HepG2 (cell line): ENCODE measurements around the gene ACSL1. TPM values are rescaled to one million over a fixed set of nuclear protein-coding genes. Genes with fewer than 3 reads are reported as not detected.

Experiments used
- ATAC-seq: fragments of 200-7000 bp; cut with Tn5 transposase; 3 replicates; pipeline ENCODE4 v1.9.1; 2020; ENCODE audit warnings: mild to moderate bottlenecking, moderate library complexity
- BruUV-seq: library from RNA; stranded (reverse); fragments of 400-500 nt; replicated peaks from 2 replicates; lab custom pipeline; 2021; lab: Mats Ljungman, UMichigan
- CTCF ChIA-PET: fragments of 300-600 bp; formaldehyde crosslinking; extraction: SDS; loops from one replicate; lab custom pipeline; 2021; ENCODE audit warnings: low total read pairs, inconsistent platforms, low intra/inter-chr PET ratio; lab: Yijun Ruan, JAX
- POLR2A ChIA-PET: fragments of 350-600 bp; sonication (Branson Sonifier 250); formaldehyde crosslinking; loops from one replicate; lab custom pipeline; 2020; ENCODE audit warnings: antibody characterized with exemption, inconsistent platforms; lab: Yijun Ruan, JAX
- DNase-seq: peaks from one replicate; pipeline ENCODE4 v3.0.0-alpha.2; 2015; ENCODE audit warnings: low spot score
- FAIRE-seq: peaks from 3 replicates; lab custom pipeline; 2011; peaks lifted over from hg19 to GRCh38; lab: Jason Lieb, UNC
- H2AFZ ChIP-seq: one replicate; pipeline ENCODE4 v1.6.1; 2011; ENCODE audit warnings: low read length, inconsistent platforms
- H3K27ac ChIP-seq: fragments of 300-600 bp; 3 replicates; pipeline ENCODE4 v1.8.0; 2011; ENCODE audit warnings: mixed run types, mild to moderate bottlenecking, mixed read lengths, low read length, inconsistent platforms; ENCODE audit not compliant: insufficient read depth; ENCODE audit errors: extremely low read length
- H3K27me3 ChIP-seq, 2 experiments: fragments of 200-600 bp in 1 of 2; 2 replicates in 1 of 2; 3 replicates in 1 of 2; pipeline versions ENCODE4 v1.6.0 to v1.8.0; 2011; ENCODE audit warnings: low read length in 2 of 2, mild to moderate bottlenecking in 2 of 2, moderate library complexity in 2 of 2, inconsistent platforms in 1 of 2; ENCODE audit not compliant: insufficient read depth in 2 of 2, control insufficient read depth in 1 of 2
- H3K36me3 ChIP-seq, 2 experiments: fragments of 200-600 bp in 1 of 2; replicated peaks in 1 of 2; 2 replicates in 1 of 2; 3 replicates in 1 of 2; pipeline versions ENCODE4 v1.5.1 to v1.8.0; 2011; ENCODE audit warnings: low read length in 2 of 2, inconsistent platforms in 1 of 2; ENCODE audit not compliant: insufficient read depth in 2 of 2, control insufficient read depth in 1 of 2
- H3K4me1 ChIP-seq: 2 replicates; pipeline ENCODE4 v1.5.1; 2012; ENCODE audit warnings: low read length, inconsistent platforms; ENCODE audit not compliant: insufficient read depth
- H3K4me2 ChIP-seq: 2 replicates; pipeline ENCODE4 v1.6.0; 2011; ENCODE audit warnings: low read depth, low read length, inconsistent platforms
- H3K4me3 ChIP-seq, 3 experiments: fragments of 200-600 bp in 1 of 3; sonication (generic), shearing (Covaris generic) in 1 of 3; replicated peaks in 1 of 3; 2 replicates each; pipeline ENCODE4 v1.5.1; 2011 to 2016; ENCODE audit warnings: low read length in 3 of 3, inconsistent platforms in 2 of 3, low read depth in 2 of 3, mild to moderate bottlenecking in 2 of 3, control low read depth in 1 of 3, mixed read lengths in 1 of 3; ENCODE audit not compliant: insufficient read depth in 1 of 3
- H3K79me2 ChIP-seq: one replicate; pipeline ENCODE4 v1.6.1; 2011; ENCODE audit warnings: low read length, inconsistent platforms; ENCODE audit not compliant: insufficient read depth
- H3K9ac ChIP-seq: 2 replicates; pipeline ENCODE4 v1.6.0; 2011; ENCODE audit warnings: mild to moderate bottlenecking, low read depth, low read length, inconsistent platforms; ENCODE audit not compliant: insufficient read depth
- H3K9me3 ChIP-seq: 2 replicates; pipeline ENCODE4 v1.5.1; 2012; ENCODE audit warnings: mild to moderate bottlenecking, low read length
- H4K20me1 ChIP-seq: 2 replicates; pipeline ENCODE4 v1.6.0; 2011; ENCODE audit warnings: inconsistent platforms, mild to moderate bottlenecking, low read length, moderate library complexity; ENCODE audit not compliant: insufficient read depth
- KAT7 ChIP-seq: IDR thresholded peaks from 2 replicates; pipeline ENCODE4 v1.6.1; 2018; ENCODE audit warnings: borderline replicate concordance, missing compliant biosample characterization
- NFE2 ChIP-seq: sonication (generic); formaldehyde crosslinking; IDR thresholded peaks from 2 replicates; pipeline ENCODE4 v1.4.0; 2020; ENCODE audit warnings: missing genetic modification reagents
- ZNF547 ChIP-seq: sonication (generic); formaldehyde crosslinking; IDR thresholded peaks from 2 replicates; pipeline ENCODE4 v1.5.1; 2020; ENCODE audit warnings: mild to moderate bottlenecking, missing genetic modification reagents
- ZSCAN21 ChIP-seq: sonication (generic); formaldehyde crosslinking; IDR thresholded peaks from 2 replicates; pipeline ENCODE4 v1.8.0; 2022; ENCODE audit warnings: mild to moderate bottlenecking, missing genetic modification reagents, moderate library complexity, borderline replicate concordance
- WGBS: methylation state at CpG from one replicate; pipeline ENCODE4 v1.1.6; 2017; ENCODE audit warnings: low lambda C conversion rate; 5-methylcytosine and 5-hydroxymethylcytosine counted together
- in situ Hi-C: cut with HindIII; loops from 2 replicates; pipeline ENCODE4 v1.10.0; 2017; ENCODE audit warnings: low pct_unique_long_range_greater_than_20kb; ENCODE audit not compliant: extremely low pct_ligation_motif_present
- intact Hi-C: fragments of 100-400 bp; cut with micrococcal nuclease; formaldehyde crosslinking; loops from one replicate; pipeline ENCODE4 v1.10.0; 2022; ENCODE audit not compliant: unreplicated experiment
- polyA plus RNA-seq, 8 experiments: library from polyadenylated mRNA; depleted of rRNA in 3 of 8; stranded (reverse) in 7 of 8; unstranded in 1 of 8; fragments of >200 nt; fragmentation: Illumina TruSeq in 4 of 8; extraction: Trizol in 4 of 8; gene quantifications; 2 replicates each; pipeline versions ENCODE4 v1.2.1 to v1.2.3, GENCODE V29; 2011 to 2016; ENCODE audit warnings: low read depth in 4 of 8, missing spikeins in 1 of 8, mixed read lengths in 1 of 8; ENCODE audit not compliant: insufficient read depth in 1 of 8
- total RNA-seq, 5 experiments: library from RNA; depleted of rRNA; stranded (reverse); fragments of >200 nt; fragmentation: Illumina TruSeq; extraction: Trizol; gene quantifications; 2 replicates each; pipeline ENCODE4 v1.2.3, GENCODE V29; 2016; ENCODE audit warnings: low read depth in 1 of 5
- TF ChIP-seq, protein P1 (sequence below): sonication (generic); formaldehyde crosslinking; IDR thresholded peaks from 2 replicates; pipeline ENCODE4 v1.4.0; 2020; ENCODE audit warnings: missing genetic modification reagents

Gene ACSL1
- total and polyA plus RNA-seq, 2 of the 13 experiments (the other 11 are each of a cell fraction or from before 2014, with no cell fraction given) = 10.0 to 29.8 TPM

DNA sequence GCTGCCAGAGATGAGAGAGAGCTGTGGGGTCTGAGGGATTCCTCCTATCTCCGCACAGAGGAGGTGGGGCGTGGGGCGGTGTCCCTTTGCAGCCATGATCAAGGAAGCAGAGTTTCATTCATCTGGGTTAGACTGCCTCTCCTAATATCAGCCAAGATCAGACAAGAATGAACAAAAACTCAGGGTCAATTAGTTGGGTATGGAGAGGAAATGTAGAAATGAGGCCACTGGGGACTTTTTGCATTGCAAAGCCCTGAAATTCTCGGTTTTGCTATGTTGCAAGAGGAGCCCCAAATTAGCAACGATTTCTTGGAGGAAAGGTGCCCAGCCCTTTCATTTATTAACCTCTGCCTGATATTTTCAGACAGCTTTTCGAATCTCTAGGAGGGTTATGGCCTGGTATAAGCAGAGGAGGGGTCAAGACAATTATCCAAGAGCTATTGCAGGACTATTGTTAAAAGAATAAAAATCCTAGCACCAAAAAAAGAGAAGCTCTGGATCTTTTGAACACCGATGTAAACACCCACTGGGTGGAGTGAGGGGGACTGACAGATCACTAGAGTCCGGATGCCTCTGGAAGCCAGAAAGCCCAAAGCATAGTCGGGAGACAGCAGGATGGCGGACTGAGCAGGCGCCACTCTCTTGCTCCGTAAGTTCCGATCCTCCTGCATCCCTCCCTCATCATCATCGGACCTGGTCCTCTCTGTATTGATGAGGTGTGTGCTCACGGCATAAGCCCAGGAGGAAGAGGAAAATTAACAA, 34.4 kb upstream of the ACSL1 start:
- no peaks in the 10 kb centered on the region for H3K36me3 ChIP-seq
- H3K27me3 ChIP-seq = no peaks in the 10 kb centered on the region
- ATAC-seq (no peak), FAIRE-seq (no peak), DNase-seq (no peak)
- H3K27ac ChIP-seq = no peak overlapping the region
- no peaks in the 10 kb centered on the region for H4K20me1 ChIP-seq
- H3K4me1 ChIP-seq = peaks cover 7% of the 10 kb centered on the region; the same call in 1 of the 2 replicates
- no peak overlapping the region for H3K4me3 ChIP-seq
- H3K9me3 ChIP-seq = no peaks in the 10 kb centered on the region
- in situ Hi-C loops = no loop called here
- H3K79me2 ChIP-seq = no peaks in the 10 kb centered on the region
- H2AFZ ChIP-seq = no peak overlapping the region
- POLR2A ChIA-PET = no interaction called here
- BruUV-seq = no TSS peak
- TF ChIP-seq NFE2 (CRISPR knock-in tag) (no peak), ZSCAN21 (no peak), ZNF547 (CRISPR knock-in tag) (no peak), KAT7 (CRISPR knock-in tag) (no peak)
- TF ChIP-seq, protein P1, sequence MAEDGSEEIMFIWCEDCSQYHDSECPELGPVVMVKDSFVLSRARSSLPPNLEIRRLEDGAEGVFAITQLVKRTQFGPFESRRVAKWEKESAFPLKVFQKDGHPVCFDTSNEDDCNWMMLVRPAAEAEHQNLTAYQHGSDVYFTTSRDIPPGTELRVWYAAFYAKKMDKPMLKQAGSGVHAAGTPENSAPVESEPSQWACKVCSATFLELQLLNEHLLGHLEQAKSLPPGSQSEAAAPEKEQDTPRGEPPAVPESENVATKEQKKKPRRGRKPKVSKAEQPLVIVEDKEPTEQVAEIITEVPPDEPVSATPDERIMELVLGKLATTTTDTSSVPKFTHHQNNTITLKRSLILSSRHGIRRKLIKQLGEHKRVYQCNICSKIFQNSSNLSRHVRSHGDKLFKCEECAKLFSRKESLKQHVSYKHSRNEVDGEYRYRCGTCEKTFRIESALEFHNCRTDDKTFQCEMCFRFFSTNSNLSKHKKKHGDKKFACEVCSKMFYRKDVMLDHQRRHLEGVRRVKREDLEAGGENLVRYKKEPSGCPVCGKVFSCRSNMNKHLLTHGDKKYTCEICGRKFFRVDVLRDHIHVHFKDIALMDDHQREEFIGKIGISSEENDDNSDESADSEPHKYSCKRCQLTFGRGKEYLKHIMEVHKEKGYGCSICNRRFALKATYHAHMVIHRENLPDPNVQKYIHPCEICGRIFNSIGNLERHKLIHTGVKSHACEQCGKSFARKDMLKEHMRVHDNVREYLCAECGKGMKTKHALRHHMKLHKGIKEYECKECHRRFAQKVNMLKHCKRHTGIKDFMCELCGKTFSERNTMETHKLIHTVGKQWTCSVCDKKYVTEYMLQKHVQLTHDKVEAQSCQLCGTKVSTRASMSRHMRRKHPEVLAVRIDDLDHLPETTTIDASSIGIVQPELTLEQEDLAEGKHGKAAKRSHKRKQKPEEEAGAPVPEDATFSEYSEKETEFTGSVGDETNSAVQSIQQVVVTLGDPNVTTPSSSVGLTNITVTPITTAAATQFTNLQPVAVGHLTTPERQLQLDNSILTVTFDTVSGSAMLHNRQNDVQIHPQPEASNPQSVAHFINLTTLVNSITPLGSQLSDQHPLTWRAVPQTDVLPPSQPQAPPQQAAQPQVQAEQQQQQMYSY = no peak
- CTCF ChIA-PET = no interaction called here
- H3K4me2 ChIP-seq = no peak overlapping the region
- no peak overlapping the region for H3K9ac ChIP-seq
- 65% methylated on average over 13 of the region's 15 CpGs for WGBS
- intact Hi-C loops = no loop called here
